ENCODE data around the gene DNAJC16. TPM values are rescaled to one million over a fixed set of nuclear protein-coding genes. Genes with fewer than 3 reads are reported as not detected.

DNAJC16 gene
- total and polyA plus RNA-seq, 9 of the 15 experiments (the other 6 are each of a cell fraction or from before 2014, with no cell fraction given): 6.9 to 16.8 (median 12.8) TPM

GRCh38 chr1:15542388-15543250 is 16.0 kb downstream of the DNAJC16 start (continued):
- TF ChIP-seq, protein P1, sequence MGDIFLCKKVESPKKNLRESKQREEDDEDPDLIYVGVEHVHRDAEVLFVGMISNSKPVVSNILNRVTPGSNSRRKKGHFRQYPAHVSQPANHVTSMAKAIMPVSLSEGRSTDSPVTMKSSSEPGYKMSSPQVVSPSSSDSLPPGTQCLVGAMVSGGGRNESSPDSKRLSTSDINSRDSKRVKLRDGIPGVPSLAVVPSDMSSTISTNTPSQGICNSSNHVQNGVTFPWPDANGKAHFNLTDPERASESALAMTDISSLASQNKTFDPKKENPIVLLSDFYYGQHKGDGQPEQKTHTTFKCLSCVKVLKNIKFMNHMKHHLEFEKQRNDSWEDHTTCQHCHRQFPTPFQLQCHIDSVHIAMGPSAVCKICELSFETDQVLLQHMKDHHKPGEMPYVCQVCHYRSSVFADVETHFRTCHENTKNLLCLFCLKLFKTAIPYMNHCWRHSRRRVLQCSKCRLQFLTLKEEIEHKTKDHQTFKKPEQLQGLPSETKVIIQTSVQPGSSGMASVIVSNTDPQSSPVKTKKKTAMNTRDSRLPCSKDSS (IDR thresholded peaks at IDR 0.05; ENCODE audit: low read depth, partially characterized antibody): peak; percentile 8
- TF ChIP-seq GMEB1 (CRISPR knock-in tag; IDR thresholded peaks at IDR 0.05): no peak
- 0 out of 2 replicates have a peak, but pooled peaks have one; percentile 63 for TF ChIP-seq MECOM (CRISPR knock-in tag; IDR thresholded peaks at IDR 0.05)
- peak in 1 of 2 experiments; percentile 22; a peak in 1 of 3 replicates for TF ChIP-seq CBX3 (IDR thresholded peaks at IDR 0.05; ENCODE audit: borderline replicate concordance in 1 of 2, low read length in 2 of 2)
- TF ChIP-seq CEBPG (CRISPR knock-in tag; IDR thresholded peaks at IDR 0.05): peak; percentile 6; the same call in 1 of the 2 replicates
- no peak for TF ChIP-seq CEBPG (tag; conservative IDR thresholded peaks at IDR 0.05 in 1 of 2, IDR thresholded peaks at IDR 0.05 in 1 of 2)
- TF ChIP-seq, protein P2, sequence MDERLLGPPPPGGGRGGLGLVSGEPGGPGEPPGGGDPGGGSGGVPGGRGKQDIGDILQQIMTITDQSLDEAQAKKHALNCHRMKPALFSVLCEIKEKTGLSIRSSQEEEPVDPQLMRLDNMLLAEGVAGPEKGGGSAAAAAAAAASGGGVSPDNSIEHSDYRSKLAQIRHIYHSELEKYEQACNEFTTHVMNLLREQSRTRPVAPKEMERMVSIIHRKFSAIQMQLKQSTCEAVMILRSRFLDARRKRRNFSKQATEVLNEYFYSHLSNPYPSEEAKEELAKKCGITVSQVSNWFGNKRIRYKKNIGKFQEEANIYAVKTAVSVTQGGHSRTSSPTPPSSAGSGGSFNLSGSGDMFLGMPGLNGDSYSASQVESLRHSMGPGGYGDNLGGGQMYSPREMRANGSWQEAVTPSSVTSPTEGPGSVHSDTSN (CRISPR knock-in tag; IDR thresholded peaks at IDR 0.05; ENCODE audit: low read depth): no peak
- TF ChIP-seq, protein P2 (tag; conservative IDR thresholded peaks at IDR 0.05; ENCODE audit: low read depth): 0 out of 2 replicates have a peak, but pooled peaks have one; percentile 15
- TF ChIP-seq TRIM24 (IDR thresholded peaks at IDR 0.05): peak in 1 of 2 experiments; percentile 6; a peak in 1 of 4 replicates
- TF ChIP-seq CSDE1 (IDR thresholded peaks at IDR 0.05): 0 out of 4 replicates have a peak, but pooled peaks of 1 of the 2 experiments have one; percentile 16
- peak; percentile 88 for TF ChIP-seq BCOR (IDR thresholded peaks at IDR 0.05)
- TF ChIP-seq MTA3 (IDR thresholded peaks at IDR 0.05; ENCODE audit: borderline replicate concordance): no peak
- TF ChIP-seq, protein P3, sequence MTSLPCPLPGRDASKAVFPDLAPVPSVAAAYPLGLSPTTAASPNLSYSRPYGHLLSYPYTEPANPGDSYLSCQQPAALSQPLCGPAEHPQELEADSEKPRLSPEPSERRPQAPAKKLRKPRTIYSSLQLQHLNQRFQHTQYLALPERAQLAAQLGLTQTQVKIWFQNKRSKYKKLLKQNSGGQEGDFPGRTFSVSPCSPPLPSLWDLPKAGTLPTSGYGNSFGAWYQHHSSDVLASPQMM (CRISPR knock-in tag; IDR thresholded peaks at IDR 0.05): no peak
- peak; percentile 100 for TF ChIP-seq ZNF121 (CRISPR knock-in tag; conservative IDR thresholded peaks at IDR 0.05)
- TF ChIP-seq ETS2 (tag; IDR thresholded peaks at IDR 0.05; ENCODE audit: borderline replicate concordance, poor library complexity, severe bottlenecking): no peak
- TF ChIP-seq KDM1A (IDR thresholded peaks at IDR 0.05): peak; percentile 56 to 61; a peak in 3 of 4 replicates
- TF ChIP-seq, protein P4, sequence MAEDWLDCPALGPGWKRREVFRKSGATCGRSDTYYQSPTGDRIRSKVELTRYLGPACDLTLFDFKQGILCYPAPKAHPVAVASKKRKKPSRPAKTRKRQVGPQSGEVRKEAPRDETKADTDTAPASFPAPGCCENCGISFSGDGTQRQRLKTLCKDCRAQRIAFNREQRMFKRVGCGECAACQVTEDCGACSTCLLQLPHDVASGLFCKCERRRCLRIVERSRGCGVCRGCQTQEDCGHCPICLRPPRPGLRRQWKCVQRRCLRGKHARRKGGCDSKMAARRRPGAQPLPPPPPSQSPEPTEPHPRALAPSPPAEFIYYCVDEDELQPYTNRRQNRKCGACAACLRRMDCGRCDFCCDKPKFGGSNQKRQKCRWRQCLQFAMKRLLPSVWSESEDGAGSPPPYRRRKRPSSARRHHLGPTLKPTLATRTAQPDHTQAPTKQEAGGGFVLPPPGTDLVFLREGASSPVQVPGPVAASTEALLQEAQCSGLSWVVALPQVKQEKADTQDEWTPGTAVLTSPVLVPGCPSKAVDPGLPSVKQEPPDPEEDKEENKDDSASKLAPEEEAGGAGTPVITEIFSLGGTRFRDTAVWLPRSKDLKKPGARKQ (CRISPR knock-in tag; IDR thresholded peaks at IDR 0.05): no peak
- 0 out of 4 replicates have a peak, but pooled peaks of 1 of the 2 experiments have one; percentile 21 for TF ChIP-seq FOXA3 (CRISPR knock-in tag; conservative IDR thresholded peaks at IDR 0.05 in 1 of 2, IDR thresholded peaks at IDR 0.05 in 1 of 2)

All from K562 (cell line).